ENCODE data around the gene CDC20B.
A peak's percentile ranks its signal among the peaks of the same experiment; 100 is the strongest.

Gene CDC20B

GRCh38 chr5:55188656-55189540 is 15.9 kb upstream of the CDC20B start (continued):
- no peak for TF ChIP-seq ZNF394 (tag by site-specific recombination; IDR thresholded peaks at IDR 0.05; ENCODE audit: borderline replicate concordance)
- 0 out of 2 replicates have a peak, but pooled peaks have one; percentile 31 for TF ChIP-seq ZBTB17 (tag by site-specific recombination; IDR thresholded peaks at IDR 0.05)
- no peak for TF ChIP-seq ZNF596 (tag by site-specific recombination; IDR thresholded peaks at IDR 0.05)
- 0 out of 2 replicates have a peak, but pooled peaks have one; percentile 9 for TF ChIP-seq ZNF629 (tag by site-specific recombination; IDR thresholded peaks at IDR 0.05)
- no peak for TF ChIP-seq ZNF529 (tag by site-specific recombination; IDR thresholded peaks at IDR 0.05; ENCODE audit: insufficient replicate concordance)
- no peak for TF ChIP-seq ZNF600 (tag by site-specific recombination; IDR thresholded peaks at IDR 0.05)
- TF ChIP-seq ZNF701 (tag by site-specific recombination; IDR thresholded peaks at IDR 0.05), result no peak
- no peak for TF ChIP-seq HOXA7 (CRISPR knock-in tag; IDR thresholded peaks at IDR 0.05; ENCODE audit: borderline replicate concordance)
- no peak for TF ChIP-seq ZBTB1 (tag by site-specific recombination; IDR thresholded peaks at IDR 0.05)
- TF ChIP-seq ZNF843 (tag by site-specific recombination; IDR thresholded peaks at IDR 0.05), result peak; percentile 60
- TF ChIP-seq BCL11A (tag by site-specific recombination; IDR thresholded peaks at IDR 0.05; ENCODE audit: low read depth), result peak; percentile 59; the same call in 1 of the 2 replicates
- no peak for TF ChIP-seq ZNF621 (tag by site-specific recombination; IDR thresholded peaks at IDR 0.05)
- no peak for TF ChIP-seq ZNF184 (tag by site-specific recombination; IDR thresholded peaks at IDR 0.05)
- no peak for TF ChIP-seq ZNF174 (tag by site-specific recombination; IDR thresholded peaks at IDR 0.05)
- no peak for TF ChIP-seq ZNF777 (tag by site-specific recombination; IDR thresholded peaks at IDR 0.05; ENCODE audit: borderline replicate concordance)
- no peak for TF ChIP-seq ZSCAN5A (tag by site-specific recombination; IDR thresholded peaks at IDR 0.05)
- peak; percentile 40; the same call in 1 of the 2 replicates for TF ChIP-seq ZSCAN30 (tag by site-specific recombination; IDR thresholded peaks at IDR 0.05)
- peak; percentile 58; the same call in 1 of the 2 replicates for TF ChIP-seq BCL6B (tag by site-specific recombination; IDR thresholded peaks at IDR 0.05)
- TF ChIP-seq ZNF146 (tag by site-specific recombination; IDR thresholded peaks at IDR 0.05), result no peak
- no peak for TF ChIP-seq ZNF830 (tag by site-specific recombination; IDR thresholded peaks at IDR 0.05; ENCODE audit: low read depth)
- no peak for TF ChIP-seq ZNF416 (tag by site-specific recombination; IDR thresholded peaks at IDR 0.05)
- no peak for TF ChIP-seq SCRT2 (tag by site-specific recombination; IDR thresholded peaks at IDR 0.05)
- no peak for TF ChIP-seq ZNF214 (tag by site-specific recombination; IDR thresholded peaks at IDR 0.05; ENCODE audit: borderline replicate concordance)
- no peak for TF ChIP-seq ZNF155 (tag by site-specific recombination; IDR thresholded peaks at IDR 0.05)
- no peak for TF ChIP-seq ZNF157 (tag by site-specific recombination; IDR thresholded peaks at IDR 0.05)
- no peak for TF ChIP-seq TSHZ1 (tag by site-specific recombination; IDR thresholded peaks at IDR 0.05; ENCODE audit: borderline replicate concordance)
- no peak for TF ChIP-seq ZNF350 (tag by site-specific recombination; IDR thresholded peaks at IDR 0.05)
- TF ChIP-seq ZFP37 (tag by site-specific recombination; IDR thresholded peaks at IDR 0.05), result no peak
- TF ChIP-seq ZNF580 (tag by site-specific recombination; IDR thresholded peaks at IDR 0.05), result no peak
- TF ChIP-seq REPIN1 (tag by site-specific recombination; IDR thresholded peaks at IDR 0.05; ENCODE audit: low read depth), result no peak
- no peak for TF ChIP-seq ZNF704 (tag by site-specific recombination; IDR thresholded peaks at IDR 0.05)
